ENCODE results near the gene SLC2A6. TPM values are rescaled to one million over a fixed set of nuclear protein-coding genes. Genes with fewer than 3 reads are reported as not detected.

The SLC2A6 gene
- total RNA-seq, 1 experiment from 2014 or later = 18.7 TPM

- Histone ChIP-seq H2BK20ac (ENCODE audit: low read depth, low read length, poor library complexity, severe bottlenecking) (no peak overlapping the region), H3K56ac (ENCODE audit: insufficient read length, low read depth, low read length) (no peak overlapping the region), H2BK12ac (ENCODE audit: insufficient read length, low read depth, low read length) (no peak overlapping the region), H4K5ac (ENCODE audit: insufficient read length, low read depth, low read length) (no peak overlapping the region), H2BK120ac (ENCODE audit: low read depth, low read length, poor library complexity, severe bottlenecking) (no peak overlapping the region), H2AK5ac (ENCODE audit: insufficient read length, low read length) (no peak overlapping the region), H3K23ac (ENCODE audit: insufficient read length, low read depth, low read length) (no peak overlapping the region), H4K8ac (replicated peaks; ENCODE audit: insufficient read length, low read depth, low read length) (no peak overlapping the region), H3K14ac (ENCODE audit: insufficient read depth, low read length) (no peak overlapping the region), H3K4ac (ENCODE audit: low read depth, low read length) (no peak overlapping the region), H3K27ac (ENCODE audit: insufficient read length, low read depth, low read length) (no peak overlapping the region), H3K9me3 (ENCODE audit: control insufficient read depth, low read depth, low read length) (no peaks in the 10 kb centered on the region), H2BK15ac (ENCODE audit: low read depth, low read length) (no peak overlapping the region), H4K91ac (ENCODE audit: insufficient read length, low read depth, low read length) (no peak overlapping the region), H3K23me2 (ENCODE audit: insufficient read length, low read depth, low read length, poor library complexity, severe bottlenecking) (no peaks in the 10 kb centered on the region), H3K79me1 (ENCODE audit: insufficient read depth, low read depth, low read length, poor library complexity, severe bottlenecking) (no peaks in the 10 kb centered on the region), H3K4me1 (ENCODE audit: insufficient read depth, low read length) (no peaks in the 10 kb centered on the region), H2BK5ac (ENCODE audit: insufficient read length, low read length) (no peak overlapping the region), H2AFZ (ENCODE audit: low read length) (no peak overlapping the region), H3T11ph (ENCODE audit: low read length) (no peak overlapping the region), H3K18ac (ENCODE audit: insufficient read length, low read depth, low read length) (no peak overlapping the region), H3K4me2 (ENCODE audit: insufficient read depth, insufficient read length, low read length) (no peak overlapping the region), H3K9ac (ENCODE audit: extremely low read depth, insufficient read length, low read length) (no peak overlapping the region), H3K27me3 (ENCODE audit: insufficient read depth, low read length) (no peaks in the 10 kb centered on the region), H4K20me1 (ENCODE audit: control insufficient read depth, insufficient read depth, insufficient read length) (no peaks in the 10 kb centered on the region), H3K79me2 (ENCODE audit: insufficient read depth, low read length) (no peaks in the 10 kb centered on the region)
- WGBS (ENCODE audit: extremely low coverage, insufficient read length, low lambda C conversion rate) = no CpG with 5 or more reads among the region's 25 CpGs
- Mint-ChIP-seq H3K4me3 (no peak overlapping the region), H3K27me3 (ENCODE audit: low read depth) (peaks cover 18% of the 10 kb centered on the region), H3K36me3 (ENCODE audit: insufficient read depth in 1 of 3, low read depth in 3 of 3) (no peaks in the 10 kb centered on the region), H3K9me3 (no peaks in the 10 kb centered on the region; a peak in 1 of 5 replicates), H3K4me1 (0 out of 4 replicates have a peak, but pooled peaks cover 0 to 2% of the 10 kb centered on the region in 2 experiments), H3K27ac (no peak overlapping the region)
- TF ChIP-seq, protein P1, sequence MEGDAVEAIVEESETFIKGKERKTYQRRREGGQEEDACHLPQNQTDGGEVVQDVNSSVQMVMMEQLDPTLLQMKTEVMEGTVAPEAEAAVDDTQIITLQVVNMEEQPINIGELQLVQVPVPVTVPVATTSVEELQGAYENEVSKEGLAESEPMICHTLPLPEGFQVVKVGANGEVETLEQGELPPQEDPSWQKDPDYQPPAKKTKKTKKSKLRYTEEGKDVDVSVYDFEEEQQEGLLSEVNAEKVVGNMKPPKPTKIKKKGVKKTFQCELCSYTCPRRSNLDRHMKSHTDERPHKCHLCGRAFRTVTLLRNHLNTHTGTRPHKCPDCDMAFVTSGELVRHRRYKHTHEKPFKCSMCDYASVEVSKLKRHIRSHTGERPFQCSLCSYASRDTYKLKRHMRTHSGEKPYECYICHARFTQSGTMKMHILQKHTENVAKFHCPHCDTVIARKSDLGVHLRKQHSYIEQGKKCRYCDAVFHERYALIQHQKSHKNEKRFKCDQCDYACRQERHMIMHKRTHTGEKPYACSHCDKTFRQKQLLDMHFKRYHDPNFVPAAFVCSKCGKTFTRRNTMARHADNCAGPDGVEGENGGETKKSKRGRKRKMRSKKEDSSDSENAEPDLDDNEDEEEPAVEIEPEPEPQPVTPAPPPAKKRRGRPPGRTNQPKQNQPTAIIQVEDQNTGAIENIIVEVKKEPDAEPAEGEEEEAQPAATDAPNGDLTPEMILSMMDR (conservative IDR thresholded peaks at IDR 0.05) = no peak
- DNase-seq = no peak
Measured at GRCh38 chr9:133485531-133486260, 6.8 kb upstream of the SLC2A6 start.
